Astrocyte of the cerebellum (primary cell): ENCODE results near the gene BET1.

Experiments used
- DNase-seq: peaks from one replicate; pipeline ENCODE4 v3.0.0-alpha.2; 2011; ENCODE audit warnings: low read depth
- H3K4me3 ChIP-seq: 2 replicates; pipeline ENCODE4 v1.5.1; 2011; ENCODE audit warnings: mild to moderate bottlenecking, low read depth, low read length, moderate library complexity
- CTCF ChIP-seq: IDR thresholded peaks from 2 replicates; pipeline ENCODE4 v1.5.1; 2012; ENCODE audit warnings: low read length, low read depth, moderate library complexity, mild to moderate bottlenecking; ENCODE audit errors: missing control alignments
- in situ Hi-C: cut with HindIII; loops from 2 replicates; pipeline ENCODE4 v1.10.0; 2017; ENCODE audit warnings: low sequenced_read_pairs

The BET1 gene

GRCh38 chr7:93964813-93965212, 39.3 kb downstream of the BET1 start:
- no peak overlapping the region for H3K4me3 ChIP-seq
- TF ChIP-seq CTCF = no peak
- in situ Hi-C loops = no loop called here
- no peak for DNase-seq

GRCh38 chr7:93964262-93964661, 39.9 kb downstream of the BET1 start:
- TF ChIP-seq CTCF = no peak
- in situ Hi-C loops = no loop called here
- no peak for DNase-seq
- H3K4me3 ChIP-seq = no peak overlapping the region

GRCh38 chr7:93960986-93961385, 43.2 kb downstream of the BET1 start:
- in situ Hi-C loops = no loop called here
- no peak overlapping the region for H3K4me3 ChIP-seq
- no peak for DNase-seq
- no peak for TF ChIP-seq CTCF

GRCh38 chr7:93958651-93959050, 45.5 kb downstream of the BET1 start:
- TF ChIP-seq CTCF = no peak
- in situ Hi-C loops = no loop called here
- no peak for DNase-seq
- H3K4me3 ChIP-seq = no peak overlapping the region

GRCh38 chr7:93958216-93958615, 45.9 kb downstream of the BET1 start:
- in situ Hi-C loops = no loop called here
- TF ChIP-seq CTCF = no peak
- DNase-seq = no peak
- no peak overlapping the region for H3K4me3 ChIP-seq

GRCh38 chr7:93957767-93958166, 46.4 kb downstream of the BET1 start:
- TF ChIP-seq CTCF = no peak
- no peak for DNase-seq
- H3K4me3 ChIP-seq = no peak overlapping the region
- in situ Hi-C loops = no loop called here

GRCh38 chr7:93955304-93955703, 48.9 kb downstream of the BET1 start:
- no peak overlapping the region for H3K4me3 ChIP-seq
- TF ChIP-seq CTCF = no peak
- in situ Hi-C loops = no loop called here
- DNase-seq = no peak
